ENCODE measurements around the gene SLC39A7.

SLC39A7 gene

DNA sequence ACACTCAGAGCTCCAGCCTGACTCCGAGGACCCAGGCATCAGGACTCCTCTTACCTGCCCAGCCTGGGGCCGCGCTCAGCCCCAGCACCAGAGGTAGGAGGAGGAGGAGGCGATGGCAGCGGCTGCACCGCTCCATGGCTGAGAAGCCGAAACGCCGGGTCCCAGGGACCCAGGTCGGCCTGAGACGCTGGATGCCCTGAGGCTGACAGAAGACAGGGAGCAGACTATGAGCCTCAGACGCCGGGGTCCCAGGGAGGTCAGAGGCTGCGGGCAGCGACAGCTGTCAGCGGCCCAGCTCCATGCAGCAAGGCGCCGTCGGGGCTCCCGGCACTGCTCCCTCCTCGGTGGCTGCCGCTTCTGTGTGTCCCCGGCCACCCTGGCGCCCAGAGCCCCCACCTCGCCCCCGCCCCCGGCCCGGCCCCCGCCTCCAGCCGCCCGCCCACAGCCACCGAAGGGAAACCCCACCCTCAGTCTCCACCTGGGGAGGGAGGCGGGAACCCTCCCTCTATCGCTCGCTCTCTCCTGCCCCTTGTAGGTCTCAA lies 8.5 kb upstream of the SLC39A7 start, which contains the start of gene COL11A2:
Gene COL11A2, minus strand, starts transcription at position 363 of the 542 bp plus-strand sequence. Its CDS starts 227 bp downstream, at position 136.
- no peak for DNase-seq

DNA sequence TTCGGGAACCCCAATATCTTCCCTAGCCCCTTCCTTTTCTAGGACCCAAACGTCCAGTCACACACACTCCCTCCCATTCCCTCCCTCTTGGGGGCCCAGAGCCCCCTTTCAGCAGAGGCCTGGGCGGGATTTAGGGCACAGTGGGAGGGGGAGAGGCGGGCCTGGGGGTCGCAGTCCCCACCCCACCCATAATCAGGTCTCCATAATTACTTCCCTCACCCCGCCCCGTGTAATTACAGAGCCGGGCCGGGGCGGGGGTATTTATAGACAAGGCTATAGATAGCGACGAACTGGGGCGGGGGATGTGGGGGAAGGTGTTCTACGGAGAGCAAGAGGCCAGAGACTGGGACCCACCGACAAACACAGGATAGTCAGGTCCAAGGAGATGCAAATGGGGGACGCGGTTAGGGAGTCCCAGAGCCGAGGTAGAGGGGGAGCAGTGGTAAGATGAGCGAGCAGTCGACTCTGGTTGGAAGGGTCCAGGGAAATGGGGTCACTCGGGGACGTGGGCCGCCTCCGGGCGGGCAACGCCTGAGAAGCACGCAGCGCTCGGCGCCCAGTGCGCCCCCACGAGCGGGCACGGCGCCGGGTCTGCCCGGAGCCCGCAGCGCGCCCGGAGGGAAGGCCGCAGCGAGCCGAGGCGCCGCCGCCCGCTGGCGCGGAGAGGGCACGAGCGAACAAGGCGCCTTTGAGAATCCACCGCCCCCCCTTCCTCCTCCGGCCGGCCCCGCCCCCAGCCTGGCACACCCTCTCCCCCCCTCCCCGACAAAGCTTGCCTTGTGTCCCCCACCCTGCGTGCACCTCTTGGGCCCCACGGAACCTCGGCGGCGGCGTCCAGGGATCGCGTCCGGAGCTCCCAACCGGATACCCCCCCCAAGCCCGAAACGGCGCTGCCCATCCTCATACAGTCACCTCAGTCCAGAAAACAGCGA lies 7.7 kb upstream of the SLC39A7 start:
- peak; percentile 20 for DNase-seq

DNA sequence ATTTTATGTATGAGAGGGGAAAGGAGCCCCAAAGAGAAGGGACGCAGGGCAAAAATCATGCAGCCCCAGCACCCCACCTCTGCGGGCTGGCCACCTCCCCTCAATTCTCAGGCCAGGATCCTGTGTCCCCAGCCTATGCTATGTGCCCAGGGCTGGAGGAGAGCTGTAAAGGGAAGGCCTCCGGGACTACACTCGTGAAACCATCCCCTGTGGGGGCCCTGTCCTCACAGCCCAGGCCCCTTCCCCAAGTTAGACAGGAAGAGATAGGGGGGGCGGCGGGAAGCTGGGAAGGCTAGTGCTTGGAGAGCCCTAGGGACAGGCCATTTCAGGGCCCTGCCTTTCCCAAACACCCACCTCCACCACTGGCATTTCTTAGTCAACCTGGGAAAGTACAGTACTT lies 7.0 kb upstream of the SLC39A7 start:
- no peak for DNase-seq

DNA sequence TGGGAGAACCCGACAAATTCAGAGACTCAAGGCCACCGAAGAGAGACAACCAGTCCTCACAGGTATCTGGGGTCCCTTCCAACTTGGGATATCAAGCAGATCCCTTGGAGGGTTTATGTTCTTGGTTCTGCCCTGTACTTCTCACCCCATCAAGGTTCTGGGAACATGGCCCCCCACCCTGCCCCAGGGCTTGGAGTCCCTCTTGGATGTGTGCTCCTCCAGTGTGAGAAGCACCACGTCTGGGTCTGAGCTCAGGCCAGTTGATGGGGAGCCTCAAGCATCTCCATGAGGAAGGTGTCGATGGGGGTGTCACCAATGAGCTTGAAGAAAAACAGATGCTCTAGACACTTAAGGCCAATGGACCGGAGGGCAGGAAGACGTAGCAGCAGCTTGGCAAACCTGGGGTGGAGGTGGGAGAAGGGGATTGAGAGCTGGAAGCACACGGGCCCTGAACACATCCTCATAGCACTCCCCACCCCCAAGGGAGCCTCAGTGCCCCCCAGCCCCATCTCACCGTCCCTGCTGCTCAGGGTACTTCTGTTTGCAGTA lies 6.2 kb upstream of the SLC39A7 start:
- no peak for DNase-seq

DNA sequence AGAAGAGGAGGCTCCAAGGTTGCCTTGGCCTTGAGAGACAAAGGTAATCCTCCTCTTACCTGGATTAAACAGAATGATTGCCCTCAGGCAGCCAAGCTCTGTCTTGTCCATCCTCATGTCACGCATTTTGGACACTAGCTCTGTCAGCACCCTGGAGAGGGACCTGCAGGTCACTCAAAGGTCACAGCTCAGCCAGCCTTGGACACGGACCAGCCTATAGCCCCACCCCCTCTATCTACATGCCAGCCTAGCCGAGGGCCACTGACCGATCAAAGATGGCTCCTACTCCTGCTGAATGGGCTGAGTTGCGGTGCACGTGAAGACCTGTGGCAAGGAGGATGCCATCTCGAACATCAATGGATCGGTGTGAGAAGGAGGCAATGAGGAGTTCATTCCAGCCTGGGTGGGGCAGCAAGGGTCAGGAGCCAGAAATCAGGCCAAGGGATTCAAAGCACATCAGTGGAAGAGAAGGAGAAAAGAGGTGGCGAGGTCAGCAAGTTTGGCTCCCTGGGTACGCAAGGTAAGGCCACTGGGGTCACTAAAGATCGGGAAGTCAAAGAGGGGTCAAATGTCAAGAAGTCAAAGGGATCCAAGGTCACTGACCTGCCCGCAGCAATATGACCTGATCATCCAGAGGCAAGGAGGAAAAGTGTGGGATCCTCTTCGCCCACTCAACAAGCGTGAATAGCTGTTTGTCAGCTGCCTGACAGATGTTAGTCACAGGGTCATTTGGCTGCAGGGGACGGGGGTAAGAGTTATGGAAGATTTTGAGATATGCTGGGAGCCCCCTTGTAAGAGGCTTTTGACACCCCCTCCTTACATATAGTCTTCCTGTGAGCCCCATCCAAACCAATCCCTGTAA lies 5.1 kb upstream of the SLC39A7 start:
- no peak for DNase-seq

DNA sequence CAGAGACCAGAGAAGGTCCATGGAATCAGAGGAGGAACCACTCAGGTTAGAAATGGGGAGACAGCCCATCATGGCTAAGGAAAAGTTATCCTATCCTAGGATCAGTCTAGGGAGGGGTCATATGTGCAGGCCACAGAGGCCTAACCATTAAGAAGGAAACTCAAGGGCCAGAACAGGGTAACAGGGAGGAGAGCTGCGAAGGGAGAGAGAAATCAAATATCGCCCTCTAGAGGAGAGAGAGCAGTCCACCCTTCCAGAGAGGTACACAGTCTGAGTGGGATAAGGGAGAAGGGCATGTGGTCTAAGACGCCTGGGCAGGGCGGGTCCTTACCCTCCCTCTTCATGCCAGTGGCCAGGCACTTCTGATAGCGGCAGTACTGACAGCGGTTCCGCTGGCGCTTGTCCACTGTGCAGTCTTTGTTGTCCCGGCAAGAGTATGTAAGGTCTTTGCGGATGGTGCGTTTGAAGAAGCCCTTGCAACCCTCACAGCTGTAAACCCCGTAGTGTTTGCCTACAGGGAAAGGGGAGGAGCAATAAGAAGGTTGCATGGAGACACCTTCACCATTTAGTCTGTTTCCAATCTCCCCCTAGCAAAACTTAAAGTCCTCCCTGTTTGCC lies 3.1 kb upstream of the SLC39A7 start:
- DNase-seq, result peak; percentile 41

DNA sequence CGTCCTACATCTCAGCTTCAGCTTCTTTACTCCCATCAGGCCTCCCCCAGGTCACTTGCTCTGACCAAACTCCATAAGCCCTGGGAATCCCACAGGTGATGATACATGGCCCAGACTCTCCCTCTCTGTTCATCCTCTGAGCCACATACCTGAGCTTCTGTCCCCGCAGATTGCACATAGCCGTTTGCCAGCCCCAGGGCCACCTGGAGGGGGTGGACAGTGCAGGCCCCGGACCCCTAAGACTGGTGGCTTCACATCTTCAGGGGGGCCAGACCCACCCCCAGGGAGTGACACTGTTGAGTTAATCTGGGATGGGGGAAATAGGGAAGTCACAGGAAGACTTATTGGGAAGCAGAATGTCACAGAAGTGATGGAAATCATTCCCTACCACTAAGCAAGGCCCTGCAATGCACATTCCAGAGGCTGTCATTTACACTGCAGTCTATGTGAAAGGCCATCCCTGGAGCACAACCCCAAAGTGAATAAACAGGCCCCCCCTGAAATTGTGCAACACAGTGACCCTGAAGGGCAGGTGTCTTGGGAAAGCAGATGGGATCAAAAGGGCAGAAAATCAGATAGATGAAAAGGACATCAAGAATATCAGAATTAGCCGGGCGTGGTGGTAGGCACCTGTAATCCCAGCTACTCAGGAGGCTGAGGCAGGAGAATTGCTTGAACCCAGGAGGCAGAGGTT lies 2.4 kb upstream of the SLC39A7 start:
- DNase-seq, result no peak

DNA sequence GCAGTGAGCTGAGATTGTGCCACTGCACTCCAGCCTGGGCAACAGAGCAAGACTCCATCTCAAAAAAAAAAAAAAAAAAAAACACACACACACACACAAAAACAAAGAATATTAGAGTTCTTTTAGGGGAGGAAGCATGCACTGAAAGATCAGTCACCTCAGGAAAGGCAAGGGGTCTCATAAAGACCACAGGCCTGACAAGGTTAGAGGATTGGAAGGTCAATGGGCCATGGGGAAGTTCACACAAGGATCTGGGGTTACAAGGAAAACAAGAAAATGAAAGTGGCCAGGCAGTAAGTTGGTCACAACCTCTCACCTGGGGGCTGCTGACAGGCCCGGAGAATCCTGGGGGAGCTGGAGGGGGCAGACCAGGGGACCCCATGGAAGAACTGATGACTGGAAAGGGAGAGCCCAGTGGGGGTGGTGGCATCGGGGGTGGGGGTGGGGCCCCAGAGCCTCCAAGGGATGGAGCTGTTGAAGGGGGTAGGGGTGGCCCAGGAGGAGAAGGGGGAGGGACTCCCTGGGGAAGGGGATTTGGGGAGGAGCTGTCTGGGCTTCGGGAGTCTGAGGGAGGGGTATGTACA lies 1.7 kb upstream of the SLC39A7 start:
- no peak for DNase-seq

DNA sequence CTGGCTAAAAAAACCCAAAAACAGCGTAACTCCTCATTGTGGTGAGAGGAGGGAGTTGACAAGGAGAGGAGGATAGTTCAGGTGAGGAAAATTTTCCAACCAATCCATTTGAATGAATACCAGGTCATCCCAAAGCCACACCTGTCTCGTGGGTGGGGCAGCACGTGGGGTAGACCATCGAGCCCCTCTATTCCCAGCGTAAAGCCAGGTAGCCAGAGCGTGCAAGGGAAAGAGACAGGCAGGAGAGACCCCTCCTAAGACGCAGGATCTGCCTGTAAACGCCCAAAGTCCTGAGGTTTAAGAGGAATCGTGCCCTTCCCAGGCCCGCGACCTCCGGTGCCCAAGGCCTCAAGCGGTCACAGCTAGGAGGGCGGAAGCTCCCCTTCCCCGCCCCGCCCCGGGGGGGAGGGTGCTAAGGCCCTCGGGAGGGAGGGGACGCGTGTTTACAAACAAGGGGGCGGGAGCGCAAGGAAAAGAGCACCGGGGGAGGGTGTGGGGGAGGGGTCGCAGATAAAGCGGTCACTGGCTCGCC lies 914 bp upstream of the SLC39A7 start:
- DNase-seq, result peak; percentile 65

DNA sequence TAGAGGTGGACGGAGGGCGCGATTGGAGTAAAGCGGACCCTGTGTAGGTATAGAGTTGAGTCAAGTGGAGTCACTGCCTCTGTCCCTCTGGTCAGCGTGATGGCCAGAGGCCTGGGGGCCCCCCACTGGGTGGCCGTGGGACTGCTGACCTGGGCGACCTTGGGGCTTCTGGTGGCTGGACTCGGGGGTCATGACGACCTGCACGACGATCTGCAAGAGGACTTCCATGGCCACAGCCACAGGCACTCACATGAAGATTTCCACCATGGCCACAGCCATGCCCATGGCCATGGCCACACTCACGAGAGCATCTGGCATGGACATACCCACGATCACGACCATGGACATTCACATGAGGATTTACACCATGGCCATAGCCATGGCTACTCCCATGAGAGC lies 479 bp downstream of the SLC39A7 start:
- no peak for DNase-seq

DNA sequence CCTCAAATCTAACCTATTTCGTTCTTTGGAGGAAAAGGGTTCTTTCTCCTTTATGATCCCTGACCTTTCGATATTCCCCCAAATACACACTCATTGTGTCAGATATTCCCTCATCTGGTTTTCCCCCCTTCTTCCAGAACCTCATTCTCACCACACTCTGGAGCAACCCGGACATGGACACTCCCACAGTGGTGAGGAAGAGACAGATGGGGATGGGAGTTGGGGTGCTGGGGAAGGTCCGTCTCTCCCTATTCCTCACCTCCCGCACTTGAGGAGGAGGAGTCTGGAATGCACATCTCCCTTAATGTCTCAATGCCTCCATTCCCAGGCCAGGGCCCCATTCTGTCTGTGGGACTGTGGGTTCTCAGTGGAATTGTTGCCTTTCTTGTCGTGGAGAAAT lies 1.3 kb downstream of the SLC39A7 start:
- no peak for DNase-seq

DNA sequence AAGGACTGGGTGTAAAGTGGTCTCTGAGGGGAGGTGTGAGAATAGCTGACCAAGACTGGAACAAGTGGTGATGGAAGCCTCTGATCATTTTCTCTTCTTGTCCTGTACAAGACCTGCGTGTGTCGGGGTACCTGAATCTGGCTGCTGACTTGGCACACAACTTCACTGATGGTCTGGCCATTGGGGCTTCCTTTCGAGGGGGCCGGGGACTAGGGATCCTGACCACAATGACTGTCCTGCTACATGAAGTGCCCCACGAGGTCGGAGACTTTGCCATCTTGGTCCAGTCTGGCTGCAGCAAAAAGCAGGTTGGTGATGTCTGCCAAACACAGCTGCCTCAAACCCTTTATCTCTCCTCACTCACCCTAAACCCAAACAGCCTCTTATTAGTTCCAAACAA lies 2.1 kb downstream of the SLC39A7 start:
- no peak for DNase-seq

DNA sequence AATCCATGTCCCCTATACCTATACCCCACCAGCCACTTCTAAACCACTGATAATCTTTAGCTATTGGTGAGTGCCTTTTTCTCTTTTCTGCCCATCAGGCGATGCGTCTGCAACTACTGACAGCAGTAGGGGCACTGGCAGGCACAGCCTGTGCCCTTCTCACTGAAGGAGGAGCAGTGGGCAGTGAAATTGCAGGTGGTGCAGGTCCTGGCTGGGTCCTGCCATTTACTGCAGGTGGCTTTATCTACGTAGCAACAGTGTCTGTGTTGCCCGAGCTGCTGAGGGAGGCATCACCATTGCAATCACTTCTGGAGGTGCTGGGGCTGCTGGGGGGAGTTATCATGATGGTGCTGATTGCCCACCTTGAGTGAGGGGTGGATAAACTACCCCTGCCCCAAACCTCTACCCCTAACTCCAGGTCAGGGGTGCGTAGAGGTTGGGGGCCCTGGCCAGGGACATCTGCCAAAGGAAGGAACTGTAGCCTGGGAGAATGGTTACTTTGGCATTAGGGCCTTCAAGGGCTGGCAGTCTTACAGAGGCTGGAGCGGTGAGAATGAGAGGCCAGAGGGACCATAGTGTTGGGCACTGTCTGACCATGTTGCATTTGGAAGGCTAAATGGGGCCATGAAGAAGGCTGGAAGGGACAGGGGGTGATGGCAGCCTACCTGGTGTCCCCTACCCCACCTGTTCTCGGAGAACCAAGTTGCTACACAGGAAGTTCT lies 2.9 kb downstream of the SLC39A7 start:
- DNase-seq, result no peak

DNA sequence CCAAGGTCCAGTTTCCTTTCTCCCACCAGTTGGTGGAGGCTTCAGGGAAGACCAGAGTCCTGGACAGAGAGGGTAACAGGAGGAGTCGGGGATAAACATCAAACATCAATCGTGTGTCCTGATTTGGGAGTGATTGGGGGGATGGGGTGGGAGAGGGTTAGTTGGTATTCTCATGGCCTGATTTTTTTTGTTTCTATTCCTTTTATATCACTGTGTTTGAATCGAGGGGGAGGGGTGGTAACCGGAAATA lies 3.4 kb downstream of the SLC39A7 start:
- DNase-seq, result no peak

DNA sequence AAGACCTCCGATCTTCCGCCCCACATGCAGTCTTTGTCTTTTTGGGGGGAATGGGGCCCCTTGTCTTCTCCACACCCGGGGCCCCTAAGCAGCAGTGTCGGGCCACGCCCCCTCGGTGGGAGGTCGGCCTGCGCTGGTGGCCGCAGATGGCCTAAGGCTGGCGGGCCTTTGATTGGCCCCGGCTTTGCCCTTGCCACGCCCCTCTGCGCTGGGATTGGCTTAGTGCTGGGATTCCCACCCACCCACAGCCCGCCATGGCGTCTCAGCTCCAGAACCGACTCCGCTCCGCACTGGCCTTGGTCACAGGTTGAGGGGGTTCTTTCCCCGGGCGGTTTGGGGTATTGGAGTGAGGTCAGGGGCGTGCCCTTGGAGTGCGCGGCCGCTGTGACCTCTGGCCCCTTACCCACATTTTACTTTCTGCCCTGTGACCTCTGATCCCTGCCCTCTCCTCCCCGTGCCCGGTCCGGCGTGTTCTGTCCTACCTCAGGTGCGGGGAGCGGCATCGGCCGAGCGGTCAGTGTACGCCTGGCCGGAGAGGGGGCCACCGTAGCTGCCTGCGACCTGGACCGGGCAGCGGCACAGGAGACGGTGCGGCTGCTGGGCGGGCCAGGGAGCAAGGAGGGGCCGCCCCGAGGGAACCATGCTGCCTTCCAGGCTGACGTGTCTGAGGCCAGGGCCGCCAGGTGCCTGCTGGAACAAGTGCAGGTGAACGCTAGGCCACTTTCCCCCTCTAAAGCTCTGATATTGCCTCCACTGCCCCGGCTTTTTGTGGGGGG lies 3.9 kb downstream of the SLC39A7 start, which contains the start of gene HSD17B8:
Gene HSD17B8, plus strand, starts transcription at position 241 of the 776 bp plus-strand sequence. Its CDS starts 14 bp downstream, at position 255.
- peak; percentile 89 for DNase-seq

DNA sequence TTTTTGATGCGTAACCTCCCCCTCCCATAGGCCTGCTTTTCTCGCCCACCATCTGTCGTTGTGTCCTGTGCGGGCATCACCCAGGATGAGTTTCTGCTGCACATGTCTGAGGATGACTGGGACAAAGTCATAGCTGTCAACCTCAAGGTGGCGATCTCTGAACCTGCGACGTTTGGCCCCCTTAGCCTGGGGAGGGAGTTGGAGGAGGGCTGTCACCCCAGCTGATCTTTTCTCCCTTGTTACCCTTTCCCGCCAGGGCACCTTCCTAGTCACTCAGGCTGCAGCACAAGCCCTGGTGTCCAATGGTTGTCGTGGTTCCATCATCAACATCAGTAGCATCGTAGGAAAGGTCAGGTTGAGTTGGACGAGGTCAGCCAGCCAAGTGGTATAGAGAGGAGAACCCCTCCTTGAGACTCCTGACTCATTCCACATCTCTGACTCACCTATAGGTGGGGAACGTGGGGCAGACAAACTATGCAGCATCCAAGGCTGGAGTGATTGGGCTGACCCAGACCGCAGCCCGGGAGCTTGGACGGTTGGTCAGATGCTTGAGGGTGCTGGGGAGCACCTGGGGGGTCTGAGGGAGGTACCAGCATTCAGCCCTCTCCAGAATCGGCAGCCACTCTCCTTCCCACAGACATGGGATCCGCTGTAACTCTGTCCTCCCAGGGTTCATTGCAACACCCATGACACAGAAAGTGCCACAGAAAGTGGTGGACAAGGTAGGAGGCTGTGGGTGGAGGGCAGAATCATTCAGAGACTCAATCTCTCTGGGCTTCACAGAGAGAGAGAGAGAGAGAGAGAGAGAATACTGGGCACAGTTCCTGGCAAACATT lies 4.7 kb downstream of the SLC39A7 start:
- DNase-seq, result no peak

DNA sequence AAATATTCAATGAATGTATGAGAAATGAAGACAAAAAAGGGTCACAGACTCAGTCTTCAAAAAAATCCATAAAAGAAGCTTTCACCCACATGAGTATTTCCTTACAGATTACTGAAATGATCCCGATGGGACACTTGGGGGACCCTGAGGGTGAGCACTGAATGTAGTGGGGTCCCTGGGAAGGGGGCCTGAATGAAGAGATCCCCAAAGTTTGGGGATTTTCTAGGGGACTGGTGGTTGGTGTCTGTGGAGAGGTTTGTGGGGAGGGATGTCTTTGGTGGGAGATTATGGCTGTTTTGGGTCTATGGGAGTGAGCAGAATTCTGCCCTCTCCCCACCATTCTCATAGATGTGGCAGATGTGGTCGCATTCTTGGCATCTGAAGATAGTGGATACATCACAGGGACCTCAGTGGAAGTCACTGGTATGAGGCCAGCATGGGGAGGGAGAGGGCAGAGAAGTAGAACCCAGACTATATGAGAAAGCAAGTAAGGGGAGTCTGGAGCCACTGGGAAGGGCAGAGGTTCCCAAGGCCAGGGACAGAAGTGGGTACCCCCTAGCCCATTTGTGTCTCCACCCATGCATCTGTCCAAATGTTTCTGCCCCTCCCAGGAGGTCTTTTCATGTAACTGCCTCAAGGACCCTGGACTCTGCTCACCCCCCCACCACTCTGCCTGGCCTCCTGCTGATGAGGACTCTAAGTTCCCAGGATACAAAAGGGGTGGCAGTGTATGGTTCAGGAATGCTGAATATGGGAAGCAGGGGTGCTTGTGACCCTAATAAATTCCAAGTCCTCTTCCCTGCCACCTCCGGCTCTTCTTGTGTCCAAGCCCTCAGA lies 5.6 kb downstream of the SLC39A7 start:
- no peak for DNase-seq
